HG02870 (cell line): Measurements from ENCODE around the gene CHRNG.

Experiments
- ATAC-seq: cut with Tn5 transposase; IDR thresholded peaks from one replicate; pipeline ENCODE4 v1.9.1; 2021; ENCODE audit warnings: mild to moderate bottlenecking, moderate library complexity; ENCODE audit not compliant: unreplicated experiment

Gene CHRNG

DNA sequence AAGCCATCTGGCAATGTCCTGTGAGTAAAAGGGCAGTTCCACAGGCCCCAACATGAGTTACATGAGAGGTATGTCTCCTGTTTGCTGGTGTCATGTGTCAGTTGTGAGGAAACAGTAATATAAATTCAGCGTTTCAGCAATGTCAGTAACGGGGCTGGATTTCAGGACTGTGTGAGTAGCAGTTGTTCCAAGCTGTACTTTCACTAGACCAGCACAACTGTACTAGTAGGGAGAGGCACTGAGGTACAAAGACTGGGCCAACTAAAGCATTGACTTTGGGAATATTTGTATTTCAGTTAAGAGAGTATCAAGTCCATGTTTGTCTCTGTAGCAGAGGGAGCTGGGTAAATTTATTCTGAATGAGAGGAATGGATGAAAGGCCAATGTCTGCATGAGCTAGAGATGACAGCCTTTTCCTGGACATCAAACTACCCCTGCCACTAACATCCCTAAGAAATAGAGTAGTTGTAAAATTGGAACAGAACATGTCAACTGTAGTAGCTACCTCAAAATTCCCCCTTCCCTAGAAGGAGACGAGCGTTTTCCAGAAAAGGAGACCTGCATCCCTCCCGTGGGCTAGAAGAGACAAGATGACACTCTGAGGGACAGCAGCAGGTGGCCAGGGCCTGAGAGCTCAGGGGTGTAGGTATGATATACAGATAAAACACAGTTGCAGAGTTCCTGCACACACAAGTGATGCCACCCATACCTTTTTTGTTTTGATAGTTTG, 35.3 kb downstream of the CHRNG start:
- no peak for ATAC-seq

DNA sequence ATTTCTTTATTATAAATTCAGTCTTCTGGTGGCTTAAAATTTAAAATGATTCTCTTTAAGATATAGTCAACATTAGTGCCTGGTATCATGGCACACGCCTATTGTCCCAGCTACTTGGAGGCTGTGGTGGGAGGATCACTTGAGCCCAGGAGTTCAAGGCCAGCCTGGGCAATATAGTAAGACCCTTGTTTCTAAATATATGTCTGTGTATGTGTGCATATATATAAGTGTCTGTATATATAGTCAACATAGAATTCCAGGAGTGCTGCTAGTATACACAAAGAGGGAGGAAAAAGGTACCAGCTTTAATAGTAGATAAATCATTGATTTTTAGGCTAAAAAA, 35.9 kb downstream of the CHRNG start:
- ATAC-seq, result no peak

DNA sequence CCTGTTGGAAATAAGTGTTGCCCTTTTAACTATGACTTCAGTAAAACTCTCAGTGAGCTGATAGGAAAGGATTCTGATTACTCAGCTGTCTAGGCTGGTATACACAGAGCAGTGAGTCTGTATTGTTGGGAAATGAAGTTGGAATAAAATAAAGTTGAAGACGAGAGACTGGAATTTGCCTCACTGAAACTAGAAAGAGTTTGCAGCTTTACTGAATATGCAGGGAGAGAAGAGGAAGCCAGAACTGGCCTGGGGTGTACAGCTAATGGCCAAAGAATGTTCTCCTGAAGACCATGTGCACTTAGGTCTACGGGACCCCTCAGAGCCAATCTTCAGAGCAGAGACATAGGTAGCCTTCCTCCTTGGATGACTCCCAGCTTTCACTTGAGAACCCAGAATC, 37.5 kb downstream of the CHRNG start:
- ATAC-seq, result no peak

DNA sequence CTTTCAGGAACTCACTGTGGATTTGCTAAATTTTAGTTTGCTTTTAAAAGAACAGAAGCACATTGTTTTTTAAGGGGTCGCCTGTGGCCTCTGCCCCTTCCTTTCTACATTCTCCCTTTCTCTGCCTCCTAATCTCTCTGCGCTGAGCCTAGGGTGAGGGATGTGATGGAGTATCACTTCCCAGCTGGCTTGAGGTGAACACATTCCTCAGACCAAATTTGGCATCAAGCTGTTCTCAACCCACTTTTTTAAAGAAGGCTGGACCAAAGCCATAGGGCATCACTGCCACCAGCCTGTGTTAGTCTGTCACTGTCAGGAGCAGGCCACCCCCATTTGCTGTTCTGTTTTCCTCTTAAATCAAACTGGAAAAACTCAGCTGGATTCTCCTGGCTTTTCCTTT, 38.3 kb downstream of the CHRNG start:
- no peak for ATAC-seq

DNA sequence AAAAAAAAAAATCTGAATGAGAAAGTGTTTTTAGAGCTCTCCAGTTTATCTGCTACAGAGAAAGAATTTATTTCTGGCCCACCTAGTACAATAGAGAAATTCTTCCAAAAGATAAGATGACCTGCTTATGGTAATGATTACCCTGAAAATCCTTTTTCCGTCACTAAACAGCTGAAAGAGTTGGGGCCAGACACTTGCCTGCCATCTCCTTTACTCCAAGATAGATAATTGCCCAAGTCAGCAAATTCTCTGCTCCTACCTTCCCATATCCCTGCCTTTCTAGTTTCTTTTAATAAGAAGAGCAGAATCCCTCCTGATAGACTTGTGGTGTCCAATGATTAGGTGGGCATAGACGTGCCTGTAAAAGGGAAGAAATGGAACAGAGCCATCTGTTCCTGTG, 39.1 kb downstream of the CHRNG start:
- ATAC-seq, result no peak

DNA sequence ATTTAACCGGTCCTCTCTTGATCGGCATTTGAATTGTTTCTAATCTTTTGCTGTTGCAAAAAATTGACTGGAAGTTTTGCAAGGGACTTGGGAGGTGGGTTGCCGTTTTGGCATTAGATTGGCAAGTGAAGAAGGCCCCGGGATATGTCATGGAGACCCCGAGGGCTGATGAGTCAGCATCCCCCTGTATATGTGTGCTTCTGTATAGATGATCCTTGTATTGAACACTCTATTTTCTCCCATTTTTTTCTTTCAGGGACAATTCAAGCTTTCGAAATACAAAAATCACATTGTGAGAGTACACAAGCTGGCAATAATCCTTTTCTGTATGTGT, 41.1 kb downstream of the CHRNG start:
- no peak for ATAC-seq

DNA sequence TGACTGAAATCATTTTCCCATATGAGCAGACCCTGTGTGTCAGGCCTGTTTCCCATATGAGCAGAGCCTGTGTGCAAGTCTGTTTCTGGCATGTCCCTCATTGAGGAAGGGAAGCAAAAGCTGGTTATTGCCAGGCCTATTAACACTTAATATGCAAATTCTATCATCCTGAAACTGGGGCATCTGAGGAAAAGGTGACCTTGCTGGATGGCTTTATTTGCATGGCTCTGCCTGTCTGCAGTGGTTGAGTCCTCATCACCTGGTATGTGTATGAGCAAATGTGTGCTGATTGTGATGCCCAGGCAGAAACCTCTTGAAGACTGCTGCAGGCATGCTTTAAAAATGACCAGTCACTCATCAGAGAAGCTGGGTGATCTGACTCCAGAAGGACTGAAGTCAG, 42.2 kb downstream of the CHRNG start:
- ATAC-seq, result no peak

DNA sequence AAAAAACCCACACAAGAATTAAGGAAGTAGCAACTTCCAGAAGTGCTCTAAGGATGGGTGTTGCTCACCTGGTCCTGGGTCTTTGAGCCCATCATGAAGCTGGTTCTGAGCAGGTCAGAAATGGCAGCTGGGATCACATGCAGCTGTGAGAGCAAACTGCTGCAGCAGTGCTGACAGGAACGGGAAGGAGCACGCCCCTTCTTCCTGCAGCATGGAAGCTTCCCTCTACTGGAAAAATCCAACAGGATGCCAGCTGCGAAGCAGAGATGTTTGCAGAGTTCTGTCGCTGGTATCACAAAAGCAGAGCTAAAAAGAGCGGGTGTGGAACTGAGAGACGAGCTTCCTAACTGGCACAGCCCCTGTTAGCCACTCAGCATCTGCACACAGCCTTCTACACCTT, 44.7 kb downstream of the CHRNG start:
- no peak for ATAC-seq

DNA sequence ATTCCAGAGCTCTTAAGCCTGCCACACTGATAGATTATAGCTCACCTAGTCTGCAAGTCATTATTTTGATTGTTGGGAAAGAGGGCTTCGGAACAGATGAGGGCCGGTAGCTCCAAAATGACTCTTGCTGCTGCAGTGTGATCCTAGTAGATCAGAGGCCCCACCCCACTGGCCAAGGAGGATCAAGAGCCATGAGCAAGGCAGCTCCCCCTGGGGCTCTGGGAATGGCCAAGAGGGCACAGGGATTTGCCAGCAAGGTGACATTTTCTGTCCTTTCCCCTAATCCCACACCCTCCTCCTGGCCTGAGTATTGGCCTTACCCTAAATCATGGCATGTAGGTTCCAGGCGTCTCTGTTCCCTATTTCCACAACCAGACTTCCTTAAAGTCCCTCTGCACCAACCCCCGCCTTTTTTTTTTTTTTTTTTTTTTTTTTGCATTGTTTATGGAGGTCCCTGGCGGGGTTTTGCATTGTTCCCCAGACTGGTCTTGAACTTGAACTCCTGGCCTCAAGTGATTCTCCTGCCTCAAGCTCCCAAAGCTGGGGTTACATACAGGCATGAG, 47.5 kb downstream of the CHRNG start:
- ATAC-seq, result no peak

DNA sequence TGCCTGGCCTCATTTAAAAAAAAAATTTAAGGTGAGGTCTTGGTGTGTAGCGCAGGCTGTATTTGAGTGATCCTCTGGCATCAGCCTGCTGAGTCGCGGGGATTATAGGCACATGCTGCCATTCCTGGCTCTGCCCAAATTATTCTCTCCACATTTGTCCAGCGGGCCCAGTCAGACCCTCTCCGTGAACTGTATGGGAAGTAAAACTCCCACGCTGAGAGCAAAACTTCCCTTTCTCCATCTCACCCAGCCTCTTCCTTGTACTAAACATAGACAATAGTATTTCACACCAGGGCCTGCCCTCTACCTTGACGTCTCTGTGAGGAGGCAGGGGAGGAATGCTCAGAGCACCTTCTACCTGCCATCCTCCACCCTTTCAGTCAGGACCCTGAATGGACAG, 48.0 kb downstream of the CHRNG start:
- ATAC-seq, result no peak

DNA sequence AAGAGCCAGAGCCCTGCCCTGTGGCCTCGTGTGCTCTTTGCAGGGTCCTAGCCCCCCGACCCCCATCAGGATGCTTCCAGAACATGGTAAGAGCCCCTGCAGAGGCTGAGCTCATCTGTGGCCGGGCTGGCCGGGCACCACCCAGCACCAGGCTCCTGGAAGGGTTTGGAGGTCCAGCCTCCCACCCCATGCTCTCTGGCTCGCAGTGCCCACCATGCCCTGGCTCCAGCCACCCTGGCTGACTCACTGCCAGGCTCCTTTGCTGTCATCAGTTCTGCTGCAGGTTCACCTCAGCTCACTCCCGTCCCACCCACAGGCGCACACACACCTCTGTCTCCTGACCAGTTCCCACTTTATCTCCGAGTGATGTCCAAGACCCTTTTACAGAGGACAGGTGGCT, 48.5 kb downstream of the CHRNG start:
- no peak for ATAC-seq

DNA sequence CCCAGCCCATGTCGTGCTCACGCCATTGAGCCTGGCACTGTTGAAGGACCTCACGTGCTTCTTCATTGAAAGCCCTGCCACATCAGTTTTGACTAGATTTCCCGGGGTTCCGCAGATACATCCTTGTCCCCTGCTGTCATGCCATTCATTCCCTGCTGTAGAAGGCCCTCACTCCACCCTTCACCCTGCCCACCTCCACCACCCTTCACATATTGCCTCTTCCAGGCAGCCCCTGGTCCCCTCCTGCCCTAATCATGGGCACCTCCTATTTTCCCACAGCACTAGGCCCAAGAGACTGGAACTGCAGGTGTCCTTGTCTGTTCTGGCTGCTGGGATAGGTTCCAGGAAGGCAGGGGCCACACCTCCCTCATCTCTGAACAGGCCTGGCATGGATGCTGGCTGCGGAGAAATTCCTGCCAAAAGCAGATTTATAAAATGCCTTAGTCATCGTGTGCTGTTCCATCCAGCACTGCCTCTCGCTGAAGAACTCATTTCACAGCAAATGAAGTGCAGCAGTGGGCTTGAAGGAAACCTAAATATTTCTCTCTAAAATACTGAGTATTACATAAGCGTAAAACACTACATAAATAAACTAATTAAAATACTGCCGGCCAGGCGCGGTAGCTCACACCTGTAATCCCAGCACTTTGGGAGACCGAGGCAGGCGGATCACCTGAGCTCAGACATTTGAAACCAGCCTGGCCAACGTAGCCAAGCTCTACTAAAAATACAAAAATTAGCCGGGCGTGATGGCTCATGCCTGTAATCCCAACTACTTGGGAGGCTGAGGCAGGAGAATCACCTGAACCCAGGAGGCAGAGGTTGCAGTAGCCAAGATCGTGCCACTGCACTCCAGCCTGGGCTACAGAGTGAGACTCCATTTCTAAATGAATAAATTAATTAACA, 49.4 kb downstream of the CHRNG start:
- ATAC-seq, result no peak

DNA sequence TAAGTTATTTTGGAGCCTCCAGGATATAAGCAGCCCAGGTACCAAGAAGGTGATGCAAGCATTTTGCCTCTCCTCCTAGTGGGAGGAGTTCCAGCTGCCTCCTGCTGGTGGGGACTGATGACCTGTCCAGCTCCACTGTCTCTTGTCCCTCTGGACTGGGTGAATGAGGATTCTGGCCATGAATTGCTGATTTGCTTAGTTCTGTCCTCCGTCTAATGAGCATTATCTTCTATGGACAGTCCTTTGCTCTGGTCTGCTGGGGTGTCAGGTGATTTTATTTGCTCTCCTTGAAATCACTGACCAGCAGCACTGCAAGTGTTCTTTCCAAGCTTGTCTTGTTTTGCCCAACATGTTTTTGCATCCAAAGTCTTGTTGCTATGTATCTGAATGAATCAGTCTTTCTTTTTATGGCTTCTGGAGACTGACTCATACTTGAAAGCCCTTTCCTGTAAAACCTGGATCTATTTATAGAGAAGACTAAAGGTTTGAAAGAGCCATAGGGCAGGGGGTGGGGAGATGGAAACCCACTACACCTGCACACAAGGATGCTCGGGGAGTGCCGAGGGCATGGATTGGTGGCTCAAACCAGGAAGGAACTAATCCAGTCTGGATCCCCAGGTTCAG, 53.4 kb downstream of the CHRNG start:
- ATAC-seq, result no peak

DNA sequence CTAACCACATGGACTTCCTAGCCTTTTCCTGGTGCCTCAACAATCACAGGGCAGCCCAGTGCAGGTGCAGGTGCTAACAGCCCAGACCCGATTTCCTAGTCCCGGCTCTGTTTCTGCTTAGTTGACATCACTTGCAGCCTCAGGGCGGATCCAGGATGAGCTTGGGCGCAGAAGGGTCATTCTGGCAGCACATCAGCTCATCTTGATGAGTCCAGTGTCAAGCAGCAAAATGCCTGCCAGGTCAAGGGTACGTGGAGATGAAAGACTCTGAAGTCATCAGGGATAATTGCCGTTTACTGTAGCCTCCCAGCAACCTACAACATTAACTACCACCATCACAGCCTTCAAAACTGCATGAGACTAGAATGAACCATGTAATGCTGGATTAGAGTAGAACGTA, 54.5 kb downstream of the CHRNG start:
- ATAC-seq, result no peak
